ENCODE measurements around the gene DOCK1. TPM values are rescaled to one million over a fixed set of nuclear protein-coding genes. Genes with fewer than 3 reads are reported as not detected.

DOCK1 gene
- total RNA-seq, 1 experiment from 2014 or later, result 82.2 TPM

GRCh38 chr10:127453706-127454105 is 548.5 kb downstream of the DOCK1 start:
- ChIA-PET CTCF (no interaction called here), POLR2A (no interaction called here)
- intact Hi-C loops (cut with micrococcal nuclease; ENCODE audit: unreplicated experiment), result no loop called here
- Mint-ChIP-seq H3K27ac (ENCODE audit: unreplicated experiment) (no peak overlapping the region), H3K4me3 (ENCODE audit: unreplicated experiment) (no peak overlapping the region), H3K36me3 (ENCODE audit: insufficient read depth, unreplicated experiment) (peaks cover 7% of the 10 kb centered on the region), H3K27me3 (ENCODE audit: insufficient read depth, unreplicated experiment) (no peaks in the 10 kb centered on the region), H3K4me1 (ENCODE audit: low read depth, unreplicated experiment) (no peaks in the 10 kb centered on the region), H3K9me3 (ENCODE audit: unreplicated experiment) (no peaks in the 10 kb centered on the region)
- H3K9me3 ChIP-seq, result no peaks in the 10 kb centered on the region
- no peak for DNase-seq
- no peaks in the 10 kb centered on the region for H3K4me1 ChIP-seq
- no peak overlapping the region for H3K4me3 ChIP-seq (ENCODE audit: low read depth, low read length)
- no TSS peak for BruUV-seq (replicated peaks)
- no peak for TF ChIP-seq CTCF (IDR thresholded peaks at IDR 0.05; ENCODE audit: insufficient read depth in 1 of 2, low read depth in 1 of 2, low read length in 1 of 2, severe bottlenecking in 1 of 2, unreplicated experiment in 1 of 2)
- no peaks in the 10 kb centered on the region for H3K36me3 ChIP-seq (ENCODE audit: control insufficient read depth, insufficient read depth, low read length)
- no peaks in the 10 kb centered on the region for H3K27me3 ChIP-seq (replicated peaks; ENCODE audit: control insufficient read depth, insufficient read depth, low read length)

- H3K27ac Mint-ChIP-seq (ENCODE audit: unreplicated experiment), result no peak overlapping the region
- no peak for DNase-seq
- H3K4me1 Mint-ChIP-seq (ENCODE audit: low read depth, unreplicated experiment), result no peaks in the 10 kb centered on the region
- H3K9me3 ChIP-seq, result no peaks in the 10 kb centered on the region
- no TSS peak for BruUV-seq (replicated peaks)
- no peak overlapping the region for H3K4me3 Mint-ChIP-seq (ENCODE audit: unreplicated experiment)
- no peaks in the 10 kb centered on the region for H3K36me3 ChIP-seq (ENCODE audit: control insufficient read depth, insufficient read depth, low read length)
- H3K36me3 Mint-ChIP-seq (ENCODE audit: insufficient read depth, unreplicated experiment), result peaks cover 7% of the 10 kb centered on the region
- no peaks in the 10 kb centered on the region for H3K27me3 Mint-ChIP-seq (ENCODE audit: insufficient read depth, unreplicated experiment)
- H3K4me3 ChIP-seq (ENCODE audit: low read depth, low read length), result no peak overlapping the region
- no peak for TF ChIP-seq CTCF (IDR thresholded peaks at IDR 0.05; ENCODE audit: insufficient read depth in 1 of 2, low read depth in 1 of 2, low read length in 1 of 2, severe bottlenecking in 1 of 2, unreplicated experiment in 1 of 2)
- H3K9me3 Mint-ChIP-seq (ENCODE audit: unreplicated experiment), result no peaks in the 10 kb centered on the region
- POLR2A ChIA-PET, result no interaction called here
- intact Hi-C loops (cut with micrococcal nuclease; ENCODE audit: unreplicated experiment), result no loop called here
- no peaks in the 10 kb centered on the region for H3K27me3 ChIP-seq (replicated peaks; ENCODE audit: control insufficient read depth, insufficient read depth, low read length)
- CTCF ChIA-PET, result interaction anchor here (0.6 kb wide), 1 partner anchor 55 kb away, joined by 6 read pairs; no protein-coding TSS in a partner anchor
- H3K4me1 ChIP-seq, result no peaks in the 10 kb centered on the region
Observed at GRCh38 chr10:127456122-127456521, 550.9 kb downstream of the DOCK1 start.

GRCh38 chr10:127458016-127458810 is 553.0 kb downstream of the DOCK1 start:
- H3K36me3 Mint-ChIP-seq (ENCODE audit: insufficient read depth, unreplicated experiment), result peaks cover 2% of the 10 kb centered on the region
- no peak for DNase-seq
- ChIA-PET POLR2A (no interaction called here), CTCF (no interaction called here)
- Histone ChIP-seq H3K9me3 (no peaks in the 10 kb centered on the region), H3K4me3 (ENCODE audit: low read depth, low read length) (no peak overlapping the region), H3K27me3 (replicated peaks; ENCODE audit: control insufficient read depth, insufficient read depth, low read length) (no peaks in the 10 kb centered on the region), H3K4me1 (peaks cover 6% of the 10 kb centered on the region), H3K36me3 (ENCODE audit: control insufficient read depth, insufficient read depth, low read length) (no peaks in the 10 kb centered on the region)
- no TSS peak for BruUV-seq (replicated peaks)
- H3K4me3 Mint-ChIP-seq (ENCODE audit: unreplicated experiment), result no peak overlapping the region
- intact Hi-C loops (cut with micrococcal nuclease; ENCODE audit: unreplicated experiment), result no loop called here
- H3K9me3 Mint-ChIP-seq (ENCODE audit: unreplicated experiment), result no peaks in the 10 kb centered on the region
- TF ChIP-seq CTCF (IDR thresholded peaks at IDR 0.05; ENCODE audit: insufficient read depth in 1 of 2, low read depth in 1 of 2, low read length in 1 of 2, severe bottlenecking in 1 of 2, unreplicated experiment in 1 of 2), result no peak
- peaks cover 4% of the 10 kb centered on the region for H3K4me1 Mint-ChIP-seq (ENCODE audit: low read depth, unreplicated experiment)
- H3K27ac Mint-ChIP-seq (ENCODE audit: unreplicated experiment), result no peak overlapping the region
- H3K27me3 Mint-ChIP-seq (ENCODE audit: insufficient read depth, unreplicated experiment), result no peaks in the 10 kb centered on the region
